AG04449 (cell line): ENCODE measurements around the gene KNOP1.

Experiments used
- CTCF ChIA-PET: fragments of 350-600 bp; formaldehyde crosslinking; extraction: SDS; loops from one replicate; lab custom pipeline; 2021; ENCODE audit warnings: antibody characterized with exemption; lab: Yijun Ruan, JAX
- POLR2A ChIA-PET: fragments of 400-600, 350-600 bp; formaldehyde crosslinking; extraction: SDS; loops from one replicate; lab custom pipeline; 2020; ENCODE audit warnings: antibody characterized with exemption, inconsistent platforms; lab: Yijun Ruan, JAX
- DNase-seq: peaks from one replicate; pipeline ENCODE4 v3.0.0-alpha.2; 2010; ENCODE audit warnings: low read depth, low spot score
- H3K4me3 ChIP-seq: 2 replicates; pipeline ENCODE4 v1.5.1; 2011; ENCODE audit warnings: low read depth, mild to moderate bottlenecking, control low read depth, low read length
- TF ChIP-seq, protein P1 (sequence below): IDR thresholded peaks from one replicate; pipeline ENCODE4 v1.5.1; 2011; ENCODE audit warnings: mild to moderate bottlenecking, moderate library complexity, low read length, control low read depth, inconsistent platforms; ENCODE audit not compliant: insufficient read depth; ENCODE audit errors: missing control alignments

Gene KNOP1

DNA sequence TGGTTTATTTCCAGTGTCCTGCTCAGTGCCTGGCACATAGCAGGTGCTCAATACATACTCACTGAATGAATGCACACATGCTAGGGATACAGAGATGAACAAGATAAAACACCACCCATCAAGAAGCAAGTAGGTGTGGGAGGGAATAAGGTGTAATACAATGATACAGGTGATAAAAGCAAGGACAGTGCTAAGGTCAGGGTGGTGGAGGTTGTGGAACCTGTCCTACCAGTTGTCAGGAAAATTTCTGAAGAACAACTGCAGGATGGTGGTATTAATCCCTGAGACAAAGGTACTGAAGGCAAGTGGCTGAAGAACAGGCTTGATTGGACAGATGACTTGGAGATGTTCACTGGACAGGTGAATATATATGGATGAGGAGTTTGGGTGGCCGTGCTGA lies 1.8 kb downstream of the KNOP1 start:
- CTCF ChIA-PET: no interaction called here
- no peak overlapping the region for H3K4me3 ChIP-seq

DNA sequence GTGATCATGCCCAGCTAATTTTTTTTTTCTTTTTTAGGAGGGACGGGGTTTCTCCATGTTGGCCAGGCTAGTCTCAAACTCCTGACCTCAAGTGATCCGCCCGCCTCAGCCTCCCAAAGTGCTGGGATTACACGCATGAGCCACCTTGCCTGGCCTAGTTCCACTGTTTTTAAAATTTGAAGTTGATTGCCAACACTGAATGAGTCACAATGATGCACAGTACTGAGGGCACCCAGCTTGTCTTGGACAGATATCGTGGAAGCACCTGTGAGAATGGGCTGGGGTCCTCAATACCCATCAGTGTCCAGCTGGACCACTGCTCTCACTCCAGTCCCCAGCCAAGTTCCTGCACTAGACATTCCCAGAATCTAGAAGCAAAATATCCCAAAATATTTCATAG lies 2.5 kb downstream of the KNOP1 start:
- ChIA-PET CTCF (no interaction called here), POLR2A (no interaction called here)

More for the DNA sequence above, 1.8 kb downstream of the KNOP1 start:
- POLR2A ChIA-PET: no interaction called here
- TF ChIP-seq, protein P1, sequence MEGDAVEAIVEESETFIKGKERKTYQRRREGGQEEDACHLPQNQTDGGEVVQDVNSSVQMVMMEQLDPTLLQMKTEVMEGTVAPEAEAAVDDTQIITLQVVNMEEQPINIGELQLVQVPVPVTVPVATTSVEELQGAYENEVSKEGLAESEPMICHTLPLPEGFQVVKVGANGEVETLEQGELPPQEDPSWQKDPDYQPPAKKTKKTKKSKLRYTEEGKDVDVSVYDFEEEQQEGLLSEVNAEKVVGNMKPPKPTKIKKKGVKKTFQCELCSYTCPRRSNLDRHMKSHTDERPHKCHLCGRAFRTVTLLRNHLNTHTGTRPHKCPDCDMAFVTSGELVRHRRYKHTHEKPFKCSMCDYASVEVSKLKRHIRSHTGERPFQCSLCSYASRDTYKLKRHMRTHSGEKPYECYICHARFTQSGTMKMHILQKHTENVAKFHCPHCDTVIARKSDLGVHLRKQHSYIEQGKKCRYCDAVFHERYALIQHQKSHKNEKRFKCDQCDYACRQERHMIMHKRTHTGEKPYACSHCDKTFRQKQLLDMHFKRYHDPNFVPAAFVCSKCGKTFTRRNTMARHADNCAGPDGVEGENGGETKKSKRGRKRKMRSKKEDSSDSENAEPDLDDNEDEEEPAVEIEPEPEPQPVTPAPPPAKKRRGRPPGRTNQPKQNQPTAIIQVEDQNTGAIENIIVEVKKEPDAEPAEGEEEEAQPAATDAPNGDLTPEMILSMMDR: no peak
- no peak for DNase-seq

DNA sequence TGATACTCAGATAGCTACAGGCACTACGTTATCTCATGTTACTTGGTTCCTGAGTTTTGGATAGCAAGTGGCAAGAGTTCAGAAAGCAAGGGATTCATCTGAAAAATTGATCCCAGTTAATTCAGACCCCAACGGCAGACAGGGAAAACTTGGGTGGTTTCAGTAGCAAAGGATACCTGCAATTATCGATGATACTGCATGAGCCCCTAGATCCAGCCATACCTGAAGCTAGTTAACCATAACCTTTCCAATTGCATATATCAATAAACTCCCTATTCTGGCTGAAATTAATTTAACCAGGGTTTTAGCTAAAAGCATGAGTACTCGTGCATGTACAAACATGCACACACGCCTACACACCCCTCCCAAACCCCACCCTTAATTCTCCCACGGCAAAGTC lies 4.3 kb downstream of the KNOP1 start:
- TF ChIP-seq, protein P1: no peak
- ChIA-PET POLR2A (no interaction called here), CTCF (no interaction called here)
- DNase-seq: no peak
- no peak overlapping the region for H3K4me3 ChIP-seq

More for the DNA sequence above, 2.5 kb downstream of the KNOP1 start:
- no peak for DNase-seq
- no peak overlapping the region for H3K4me3 ChIP-seq
- TF ChIP-seq, protein P1: no peak

DNA sequence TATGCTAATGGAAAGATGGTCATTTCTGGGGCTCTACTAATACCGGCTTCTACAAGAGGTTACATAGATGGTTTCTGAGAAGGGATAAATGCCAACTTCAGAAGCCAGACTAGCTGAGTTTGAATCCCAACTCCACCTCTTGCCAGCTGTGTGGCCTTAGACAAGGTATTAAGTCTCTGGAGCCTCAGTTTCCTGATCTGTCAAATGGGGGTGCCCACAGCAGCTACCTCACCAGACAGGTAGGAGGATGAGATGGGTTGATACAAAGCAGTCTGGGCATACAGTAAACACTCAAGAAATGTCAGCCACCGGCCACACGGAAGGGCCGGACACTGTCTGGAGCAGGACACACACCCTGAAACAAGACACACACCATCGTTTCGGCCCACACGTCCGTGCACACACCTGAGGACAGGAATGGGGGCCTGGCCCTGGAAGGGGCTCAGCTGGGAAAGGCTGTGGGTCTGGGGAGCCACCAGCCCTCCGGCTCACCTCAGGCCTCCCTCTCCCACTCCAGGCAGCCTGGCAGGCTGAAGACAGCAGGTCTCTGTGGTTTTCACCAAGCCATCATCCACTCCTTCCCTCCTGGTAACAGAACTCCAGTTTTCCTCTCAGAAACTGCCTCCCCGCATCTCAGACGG lies 5.5 kb downstream of the KNOP1 start:
- CTCF ChIA-PET: interaction anchor here (0.8 kb wide), 1 partner anchor 174 kb away, joined by 4 read pairs; no protein-coding TSS in a partner anchor
- POLR2A ChIA-PET: no interaction called here

DNA sequence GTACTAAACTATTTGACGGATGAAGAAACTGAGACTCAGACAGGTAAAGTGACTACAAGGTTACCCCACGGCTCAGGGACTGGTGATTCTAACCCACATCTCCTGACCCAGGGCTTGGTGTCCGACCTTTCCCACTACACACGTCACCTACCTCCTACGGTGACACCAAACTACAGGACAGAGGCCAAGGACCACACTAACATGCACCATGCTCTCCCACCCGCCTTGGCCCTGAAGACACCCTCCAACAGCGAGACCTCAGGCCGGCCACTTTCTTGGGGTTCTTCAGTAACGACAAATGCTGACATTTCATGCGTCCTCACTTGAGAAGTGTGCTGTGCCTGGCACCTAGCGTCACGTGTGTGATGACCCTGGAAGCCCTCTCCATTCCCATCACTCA lies 6.4 kb downstream of the KNOP1 start:
- TF ChIP-seq, protein P1: no peak
- POLR2A ChIA-PET: no interaction called here
- no peak overlapping the region for H3K4me3 ChIP-seq
- CTCF ChIA-PET: interaction anchor here (0.8 kb wide), 1 partner anchor 175 kb away, joined by 4 read pairs; no protein-coding TSS in a partner anchor
- no peak for DNase-seq

More for the DNA sequence above, 5.5 kb downstream of the KNOP1 start:
- no peak overlapping the region for H3K4me3 ChIP-seq
- TF ChIP-seq, protein P1: no peak
- DNase-seq: no peak

DNA sequence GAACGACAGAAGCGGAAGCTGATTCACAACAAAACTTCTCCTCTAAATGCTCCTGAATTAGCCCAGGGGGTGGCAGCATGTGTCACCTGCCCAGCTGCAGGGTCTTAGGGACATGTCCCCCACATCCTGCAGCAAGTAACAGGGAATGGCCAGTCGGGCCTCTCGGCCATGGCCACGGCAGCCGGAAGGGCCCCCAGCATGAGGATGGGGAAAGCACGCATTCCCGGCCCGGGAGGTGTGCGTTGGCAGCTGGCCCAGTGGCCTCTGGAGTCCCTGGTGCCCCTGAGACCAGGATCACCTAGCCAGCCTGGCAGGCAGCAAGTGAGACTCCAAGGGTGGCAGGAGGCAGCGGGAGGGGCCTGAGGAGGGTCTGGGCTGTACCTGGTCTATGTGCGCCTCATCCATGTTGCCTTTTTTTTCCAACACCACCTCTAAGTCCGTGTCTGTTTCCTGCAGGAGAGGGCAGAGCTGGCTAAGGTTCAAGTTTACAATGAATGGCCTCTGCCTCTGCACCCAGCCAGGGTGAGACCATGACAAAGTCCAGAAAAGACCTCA lies 7.0 kb downstream of the KNOP1 start:
- POLR2A ChIA-PET: interaction anchor here (1.2 kb wide), 2 partner anchors 7 to 15 kb away, joined by 3 to 5 read pairs; partner anchors contain the start of genes IQCK and KNOP1
- TF ChIP-seq, protein P1: no peak
- no peak for DNase-seq
- CTCF ChIA-PET: interaction anchor here (0.8 to 1.4 kb wide), 2 partner anchors 173 to 176 kb away, joined by 3 to 4 read pairs; partner anchors contain the start of gene GPRC5B
- no peak overlapping the region for H3K4me3 ChIP-seq
